Activated naive CD4-positive, alpha-beta T cell (primary cell): ENCODE data around the gene RGMB.

Experiments
- DNase-seq, 4 experiments: peaks; one replicate each; lab custom pipeline; 2025; lab: John Stamatoyannopoulos, UW

Gene RGMB

GRCh38 chr5:98785244-98785643, 11.8 kb downstream of the RGMB start:
- no peak for DNase-seq

GRCh38 chr5:98786191-98786853, 12.9 kb downstream of the RGMB start:
- no peak for DNase-seq

- no peak for DNase-seq
Measured at GRCh38 chr5:98787131-98787719, 13.8 kb downstream of the RGMB start.

GRCh38 chr5:98789029-98789428, 15.6 kb downstream of the RGMB start:
- no peak for DNase-seq

GRCh38 chr5:98791001-98791519, 17.6 kb downstream of the RGMB start:
- DNase-seq: no peak

GRCh38 chr5:98791898-98792580, 18.6 kb downstream of the RGMB start:
- DNase-seq: no peak

GRCh38 chr5:98793223-98793622, 19.8 kb downstream of the RGMB start:
- DNase-seq: no peak

GRCh38 chr5:98794001-98794400, 20.5 kb downstream of the RGMB start:
- DNase-seq: no peak

GRCh38 chr5:98794414-98795080, 21.1 kb downstream of the RGMB start:
- no peak for DNase-seq

GRCh38 chr5:98795243-98795642, 21.8 kb downstream of the RGMB start:
- no peak for DNase-seq

- no peak for DNase-seq
Measured at GRCh38 chr5:98796197-98796972, 22.9 kb downstream of the RGMB start.

GRCh38 chr5:98798371-98798770, 24.9 kb downstream of the RGMB start:
- no peak for DNase-seq

GRCh38 chr5:98798847-98799246, 25.4 kb downstream of the RGMB start:
- DNase-seq: no peak

- no peak for DNase-seq
Measured at GRCh38 chr5:98804066-98804465, 30.6 kb downstream of the RGMB start.

- no peak for DNase-seq
Measured at GRCh38 chr5:98805070-98805469, 31.6 kb downstream of the RGMB start.

- DNase-seq: no peak
Measured at GRCh38 chr5:98807806-98808205, 34.3 kb downstream of the RGMB start.

GRCh38 chr5:98810206-98810605, 36.7 kb downstream of the RGMB start:
- no peak for DNase-seq

GRCh38 chr5:98813755-98814154, 40.3 kb downstream of the RGMB start:
- DNase-seq: no peak

- DNase-seq: no peak
Measured at GRCh38 chr5:98816582-98817222, 43.2 kb downstream of the RGMB start.

GRCh38 chr5:98825582-98826375, 52.3 kb downstream of the RGMB start:
- DNase-seq: no peak

- no peak for DNase-seq
Measured at GRCh38 chr5:98827161-98827560, 53.7 kb downstream of the RGMB start.
